ENCODE data around the gene SLC35A4. TPM values are rescaled to one million over a fixed set of nuclear protein-coding genes. Genes with fewer than 3 reads are reported as not detected.

SLC35A4 gene
- polyA plus RNA-seq, 2 donors: 26.2 to 42.3 TPM

GRCh38 chr5:140557965-140558364 lies 6.7 kb upstream of the SLC35A4 start:
- H3K9me3 ChIP-seq (ENCODE audit: control insufficient read depth in 2 of 2, insufficient read depth in 1 of 2, low read depth in 1 of 2, low read length in 1 of 2): no peaks in the 10 kb centered on the region
- H3K4me1 ChIP-seq (ENCODE audit: control insufficient read depth in 2 of 2, insufficient read depth in 2 of 2, low read length in 1 of 2): peaks cover 0 to 5% of the 10 kb centered on the region in 2 donors
- H3K27ac ChIP-seq (ENCODE audit: low read depth in 2 of 2, low read length in 1 of 2): peak overlapping the region; percentile 72 to 98
- no peaks in the 10 kb centered on the region for H3K27me3 ChIP-seq (ENCODE audit: control insufficient read depth in 1 of 2, insufficient read depth in 2 of 2, low read length in 2 of 2)
- WGBS, 2 donors: 85 to 87% methylated on average over 3 of the region's 3 CpGs
- H3K36me3 ChIP-seq (ENCODE audit: control insufficient read depth in 2 of 2, insufficient read depth in 2 of 2, low read length in 1 of 2): peaks cover 6 to 16% of the 10 kb centered on the region in 2 donors
- H3K4me3 ChIP-seq (ENCODE audit: low read depth in 1 of 2, low read length in 2 of 2): no peak overlapping the region

DNA sequence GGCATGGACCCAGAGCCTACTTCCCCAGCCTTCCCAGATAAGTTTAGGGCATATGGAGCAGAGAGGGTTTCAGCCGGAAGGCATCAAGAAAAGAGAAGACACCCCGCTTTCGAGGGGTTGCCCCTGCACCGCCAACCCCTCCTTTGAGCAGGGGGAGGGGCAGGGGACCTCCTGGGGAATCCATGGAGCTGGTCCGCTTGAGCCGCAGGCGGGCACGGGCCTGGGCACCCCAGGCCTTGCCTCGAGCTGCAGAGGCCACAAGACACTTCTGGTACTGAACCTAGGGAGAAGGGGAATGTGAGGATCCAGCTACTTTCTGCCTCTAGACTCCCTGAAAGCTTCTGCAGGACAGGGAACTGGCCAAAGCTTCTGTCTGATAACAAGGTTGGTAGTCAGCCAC lies 6.1 kb upstream of the SLC35A4 start:
- no peak overlapping the region for H3K4me3 ChIP-seq (ENCODE audit: low read depth in 1 of 2, low read length in 2 of 2)
- no peak overlapping the region for H3K27ac ChIP-seq (ENCODE audit: low read depth in 2 of 2, low read length in 1 of 2)
- WGBS, 2 donors: 93 to 96% methylated on average over 9 of the region's 9 CpGs
- no peaks in the 10 kb centered on the region for H3K27me3 ChIP-seq (ENCODE audit: control insufficient read depth in 1 of 2, insufficient read depth in 2 of 2, low read length in 2 of 2)
- no peaks in the 10 kb centered on the region for H3K9me3 ChIP-seq (ENCODE audit: control insufficient read depth in 2 of 2, insufficient read depth in 1 of 2, low read depth in 1 of 2, low read length in 1 of 2)
- H3K36me3 ChIP-seq (ENCODE audit: control insufficient read depth in 2 of 2, insufficient read depth in 2 of 2, low read length in 1 of 2): peaks cover 6 to 16% of the 10 kb centered on the region in 2 donors
- H3K4me1 ChIP-seq (ENCODE audit: control insufficient read depth in 2 of 2, insufficient read depth in 2 of 2, low read length in 1 of 2): peaks cover 0 to 7% of the 10 kb centered on the region in 2 donors

DNA sequence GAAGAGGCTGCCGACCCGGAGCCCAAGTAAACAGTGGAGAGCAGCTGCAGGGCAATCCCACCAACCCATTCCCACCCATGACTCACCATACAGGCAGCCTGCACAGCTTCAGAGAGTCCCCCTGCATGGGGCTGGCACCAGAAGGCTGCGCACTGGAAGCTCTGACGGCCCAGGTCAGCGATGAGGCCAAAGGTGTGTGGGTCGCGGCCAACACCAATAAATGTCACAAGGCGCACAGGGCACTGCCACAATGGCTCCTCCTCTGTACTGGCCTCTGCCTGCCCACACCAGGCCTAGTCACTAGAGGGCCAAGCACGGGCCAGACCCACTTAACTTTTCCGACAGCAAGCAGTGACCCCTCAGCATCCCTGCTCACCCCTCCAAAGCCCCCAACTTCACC lies 4.4 kb upstream of the SLC35A4 start:
- 90% methylated on average over 10 of the region's 10 CpGs for WGBS, 2 donors
- H3K27me3 ChIP-seq (ENCODE audit: control insufficient read depth in 1 of 2, insufficient read depth in 2 of 2, low read length in 2 of 2): no peaks in the 10 kb centered on the region
- H3K4me3 ChIP-seq (ENCODE audit: low read depth in 1 of 2, low read length in 2 of 2): no peak overlapping the region
- H3K36me3 ChIP-seq (ENCODE audit: control insufficient read depth in 2 of 2, insufficient read depth in 2 of 2, low read length in 1 of 2): peaks cover 6 to 16% of the 10 kb centered on the region in 2 donors
- H3K27ac ChIP-seq (ENCODE audit: low read depth in 2 of 2, low read length in 1 of 2): no peak overlapping the region
- no peaks in the 10 kb centered on the region for H3K9me3 ChIP-seq (ENCODE audit: control insufficient read depth in 2 of 2, insufficient read depth in 1 of 2, low read depth in 1 of 2, low read length in 1 of 2)
- peaks cover 0 to 12% of the 10 kb centered on the region in 2 donors for H3K4me1 ChIP-seq (ENCODE audit: control insufficient read depth in 2 of 2, insufficient read depth in 2 of 2, low read length in 1 of 2)

- Histone ChIP-seq H3K27ac (ENCODE audit: low read depth in 2 of 2, low read length in 1 of 2) (no peak overlapping the region), H3K9me3 (ENCODE audit: control insufficient read depth in 2 of 2, insufficient read depth in 1 of 2, low read depth in 1 of 2, low read length in 1 of 2) (no peaks in the 10 kb centered on the region), H3K4me3 (ENCODE audit: low read depth in 1 of 2, low read length in 2 of 2) (no peak overlapping the region), H3K4me1 (ENCODE audit: control insufficient read depth in 2 of 2, insufficient read depth in 2 of 2, low read length in 1 of 2) (peaks cover 0 to 17% of the 10 kb centered on the region in 2 donors), H3K36me3 (ENCODE audit: control insufficient read depth in 2 of 2, insufficient read depth in 2 of 2, low read length in 1 of 2) (peaks cover 12 to 22% of the 10 kb centered on the region in 2 donors), H3K27me3 (ENCODE audit: control insufficient read depth in 1 of 2, insufficient read depth in 2 of 2, low read length in 2 of 2) (no peaks in the 10 kb centered on the region)
- 89 to 93% methylated on average over 10 of the region's 10 CpGs for WGBS, 2 donors
Measured at GRCh38 chr5:140561753-140562523, 2.7 kb upstream of the SLC35A4 start.

- 64 to 65% methylated on average over 8 of the region's 8 CpGs for WGBS, 2 donors
- Histone ChIP-seq H3K4me3 (ENCODE audit: low read depth in 1 of 2, low read length in 2 of 2) (peak overlapping the region; percentile 73 to 78), H3K36me3 (ENCODE audit: control insufficient read depth in 2 of 2, insufficient read depth in 2 of 2, low read length in 1 of 2) (peaks cover 22 to 33% of the 10 kb centered on the region in 2 donors), H3K4me1 (ENCODE audit: control insufficient read depth in 2 of 2, insufficient read depth in 2 of 2, low read length in 1 of 2) (peaks cover 4 to 20% of the 10 kb centered on the region in 2 donors), H3K27ac (ENCODE audit: low read depth in 2 of 2, low read length in 1 of 2) (peak overlapping the region; percentile 92 to 94), H3K27me3 (ENCODE audit: control insufficient read depth in 1 of 2, insufficient read depth in 2 of 2, low read length in 2 of 2) (no peaks in the 10 kb centered on the region), H3K9me3 (ENCODE audit: control insufficient read depth in 2 of 2, insufficient read depth in 1 of 2, low read depth in 1 of 2, low read length in 1 of 2) (no peaks in the 10 kb centered on the region)
Measured at GRCh38 chr5:140563596-140563995, 1.0 kb upstream of the SLC35A4 start.

GRCh38 chr5:140565024-140565779 lies 574 bp downstream of the SLC35A4 start:
- WGBS, 2 donors: 4 to 6% methylated on average over 13 of the region's 13 CpGs
- no peaks in the 10 kb centered on the region for H3K9me3 ChIP-seq (ENCODE audit: control insufficient read depth in 2 of 2, insufficient read depth in 1 of 2, low read depth in 1 of 2, low read length in 1 of 2)
- H3K4me1 ChIP-seq (ENCODE audit: control insufficient read depth in 2 of 2, insufficient read depth in 2 of 2, low read length in 1 of 2): peaks cover 4 to 20% of the 10 kb centered on the region in 2 donors
- no peaks in the 10 kb centered on the region for H3K27me3 ChIP-seq (ENCODE audit: control insufficient read depth in 1 of 2, insufficient read depth in 2 of 2, low read length in 2 of 2)
- H3K4me3 ChIP-seq (ENCODE audit: low read depth in 1 of 2, low read length in 2 of 2): peak overlapping the region; percentile 73 to 78
- H3K36me3 ChIP-seq (ENCODE audit: control insufficient read depth in 2 of 2, insufficient read depth in 2 of 2, low read length in 1 of 2): peaks cover 22 to 34% of the 10 kb centered on the region in 2 donors
- peak overlapping the region; percentile 92 to 94 for H3K27ac ChIP-seq (ENCODE audit: low read depth in 2 of 2, low read length in 1 of 2)

- Histone ChIP-seq H3K36me3 (ENCODE audit: control insufficient read depth in 2 of 2, insufficient read depth in 2 of 2, low read length in 1 of 2) (peaks cover 18 to 30% of the 10 kb centered on the region in 2 donors), H3K9me3 (ENCODE audit: control insufficient read depth in 2 of 2, insufficient read depth in 1 of 2, low read depth in 1 of 2, low read length in 1 of 2) (no peaks in the 10 kb centered on the region), H3K27me3 (ENCODE audit: control insufficient read depth in 1 of 2, insufficient read depth in 2 of 2, low read length in 2 of 2) (no peaks in the 10 kb centered on the region), H3K4me3 (ENCODE audit: low read depth in 1 of 2, low read length in 2 of 2) (peak overlapping the region in 1 of 2 donors; percentile 73), H3K4me1 (ENCODE audit: control insufficient read depth in 2 of 2, insufficient read depth in 2 of 2, low read length in 1 of 2) (peaks cover 4 to 20% of the 10 kb centered on the region in 2 donors), H3K27ac (ENCODE audit: low read depth in 2 of 2, low read length in 1 of 2) (peak overlapping the region; percentile 92 to 94)
- WGBS, 2 donors: 51 to 64% methylated on average over 4 of the region's 4 CpGs
Measured at GRCh38 chr5:140565780-140566095, 1.1 kb downstream of the SLC35A4 start.

- H3K36me3 ChIP-seq (ENCODE audit: control insufficient read depth in 2 of 2, insufficient read depth in 2 of 2, low read length in 1 of 2): peaks cover 16 to 24% of the 10 kb centered on the region in 2 donors
- WGBS, 2 donors: 90 to 92% methylated on average over 5 of the region's 5 CpGs
- no peaks in the 10 kb centered on the region for H3K9me3 ChIP-seq (ENCODE audit: control insufficient read depth in 2 of 2, insufficient read depth in 1 of 2, low read depth in 1 of 2, low read length in 1 of 2)
- H3K27ac ChIP-seq (ENCODE audit: low read depth in 2 of 2, low read length in 1 of 2): no peak overlapping the region
- peaks cover 4 to 20% of the 10 kb centered on the region in 2 donors for H3K4me1 ChIP-seq (ENCODE audit: control insufficient read depth in 2 of 2, insufficient read depth in 2 of 2, low read length in 1 of 2)
- no peak overlapping the region for H3K4me3 ChIP-seq (ENCODE audit: low read depth in 1 of 2, low read length in 2 of 2)
- no peaks in the 10 kb centered on the region for H3K27me3 ChIP-seq (ENCODE audit: control insufficient read depth in 1 of 2, insufficient read depth in 2 of 2, low read length in 2 of 2)
Measured at GRCh38 chr5:140566665-140567064, 2.0 kb downstream of the SLC35A4 start.

- H3K27me3 ChIP-seq (ENCODE audit: control insufficient read depth in 1 of 2, insufficient read depth in 2 of 2, low read length in 2 of 2): no peaks in the 10 kb centered on the region
- 90 to 91% methylated on average over 22 of the region's 22 CpGs for WGBS, 2 donors
- no peaks in the 10 kb centered on the region for H3K9me3 ChIP-seq (ENCODE audit: control insufficient read depth in 2 of 2, insufficient read depth in 1 of 2, low read depth in 1 of 2, low read length in 1 of 2)
- peaks cover 16 to 20% of the 10 kb centered on the region in 2 donors for H3K36me3 ChIP-seq (ENCODE audit: control insufficient read depth in 2 of 2, insufficient read depth in 2 of 2, low read length in 1 of 2)
- peak overlapping the region in 1 of 2 donors; percentile 16 for H3K27ac ChIP-seq (ENCODE audit: low read depth in 2 of 2, low read length in 1 of 2)
- no peak overlapping the region for H3K4me3 ChIP-seq (ENCODE audit: low read depth in 1 of 2, low read length in 2 of 2)
- H3K4me1 ChIP-seq (ENCODE audit: control insufficient read depth in 2 of 2, insufficient read depth in 2 of 2, low read length in 1 of 2): peaks cover 4 to 18% of the 10 kb centered on the region in 2 donors
Measured at GRCh38 chr5:140567136-140567818, 2.6 kb downstream of the SLC35A4 start.
